ENCODE data around the gene GM2A.

Gene GM2A

GRCh38 chr5:151240924-151241635, 11.9 kb upstream of the GM2A start:
- no peak for TF ChIP-seq CTCF (IDR thresholded peaks at IDR 0.05; ENCODE audit: low read depth, low read length)
- DNase-seq (ENCODE audit: low read depth, low spot score) = no peak
- H3K4me3 ChIP-seq (ENCODE audit: low read depth, low read length) = no peak overlapping the region
- in situ Hi-C loops (cut with HindIII; ENCODE audit: low sequenced_read_pairs) = no loop called here

GRCh38 chr5:151243127-151243526, 9.9 kb upstream of the GM2A start:
- H3K4me3 ChIP-seq (ENCODE audit: low read depth, low read length) = no peak overlapping the region
- in situ Hi-C loops (cut with HindIII; ENCODE audit: low sequenced_read_pairs) = no loop called here
- no peak for TF ChIP-seq CTCF (IDR thresholded peaks at IDR 0.05; ENCODE audit: low read depth, low read length)

GRCh38 chr5:151243564-151243963, 9.4 kb upstream of the GM2A start:
- no peak overlapping the region for H3K4me3 ChIP-seq (ENCODE audit: low read depth, low read length)
- in situ Hi-C loops (cut with HindIII; ENCODE audit: low sequenced_read_pairs) = no loop called here
- no peak for DNase-seq (ENCODE audit: low read depth, low spot score)
- no peak for TF ChIP-seq CTCF (IDR thresholded peaks at IDR 0.05; ENCODE audit: low read depth, low read length)

More at GRCh38 chr5:151243127-151243526, 9.9 kb upstream of the GM2A start:
- DNase-seq (ENCODE audit: low read depth, low spot score) = no peak

GRCh38 chr5:151244206-151244605, 8.8 kb upstream of the GM2A start:
- no peak overlapping the region for H3K4me3 ChIP-seq (ENCODE audit: low read depth, low read length)
- no peak for DNase-seq (ENCODE audit: low read depth, low spot score)
- no peak for TF ChIP-seq CTCF (IDR thresholded peaks at IDR 0.05; ENCODE audit: low read depth, low read length)
- in situ Hi-C loops (cut with HindIII; ENCODE audit: low sequenced_read_pairs) = no loop called here

GRCh38 chr5:151245680-151246219, 7.2 kb upstream of the GM2A start:
- no peak for TF ChIP-seq CTCF (IDR thresholded peaks at IDR 0.05; ENCODE audit: low read depth, low read length)
- H3K4me3 ChIP-seq (ENCODE audit: low read depth, low read length) = no peak overlapping the region
- DNase-seq (ENCODE audit: low read depth, low spot score) = no peak
- in situ Hi-C loops (cut with HindIII; ENCODE audit: low sequenced_read_pairs) = no loop called here

- TF ChIP-seq CTCF (IDR thresholded peaks at IDR 0.05; ENCODE audit: low read depth, low read length) = no peak
- in situ Hi-C loops (cut with HindIII; ENCODE audit: low sequenced_read_pairs) = no loop called here
- DNase-seq (ENCODE audit: low read depth, low spot score) = no peak
- H3K4me3 ChIP-seq (ENCODE audit: low read depth, low read length) = no peak overlapping the region
Measured at GRCh38 chr5:151248651-151249050, 4.3 kb upstream of the GM2A start.

All from astrocyte of the spinal cord (primary cell).